Neural crest cell (in vitro differentiated cells): ENCODE measurements around the gene RCN2. TPM values are rescaled to one million over a fixed set of nuclear protein-coding genes. Genes with fewer than 3 reads are reported as not detected.

Experiments used
- DNase-seq: peaks from one replicate; pipeline ENCODE4 v3.0.0; 2021; ENCODE audit warnings: low read depth, mixed read lengths, low spot score
- H3K27ac Mint-ChIP-seq: one replicate; pipeline ENCODE4 v1.8.0; 2021; ENCODE audit warnings: mild to moderate bottlenecking, mixed read lengths; ENCODE audit not compliant: unreplicated experiment
- H3K27me3 Mint-ChIP-seq: 2 replicates; pipeline ENCODE4 v1.8.0; 2021; ENCODE audit warnings: low read depth, mild to moderate bottlenecking, mixed read lengths
- H3K36me3 Mint-ChIP-seq: 2 replicates; pipeline ENCODE4 v1.8.0; 2021; ENCODE audit warnings: low read depth, mild to moderate bottlenecking, mixed read lengths
- H3K4me1 Mint-ChIP-seq: 2 replicates; pipeline ENCODE4 v1.8.0; 2021; ENCODE audit warnings: mixed read lengths
- H3K4me3 Mint-ChIP-seq: one replicate; pipeline ENCODE4 v1.8.0; 2021; ENCODE audit warnings: mild to moderate bottlenecking, mixed read lengths
- H3K9me3 Mint-ChIP-seq: 2 replicates; pipeline ENCODE4 v1.8.0; 2021; ENCODE audit warnings: mixed read lengths
- CTCF ChIP-seq: fragments of 200-600 bp; sonication (generic); conservative IDR thresholded peaks from 2 replicates; pipeline ENCODE4 v1.5.0; 2021; ENCODE audit warnings: antibody characterized with exemption, mild to moderate bottlenecking
- total RNA-seq: library from RNA; stranded (reverse); gene quantifications from 2 replicates; pipeline ENCODE4 v1.2.1, GENCODE V29; 2021

RCN2 gene
- total RNA-seq, 1 donor from 2014 or later, result 159 TPM

GRCh38 chr15:76994971-76995945 lies 63.7 kb downstream of the RCN2 start, which contains the start of gene PSTPIP1:
TSS of gene PSTPIP1 (plus strand) at chr15:76995126. CDS start at chr15:76995574, 448 bp downstream.
- Mint-ChIP-seq H3K27ac (no peak within 1 kb of the TSS), H3K27me3 (no peaks in the 10 kb centered on the region), H3K36me3 (no peaks in the 10 kb centered on the region), H3K4me3 (no peak within 1 kb of the TSS), H3K9me3 (no peaks in the 10 kb centered on the region), H3K4me1 (peaks cover 3% of the 10 kb centered on the region)
- no peak for DNase-seq
- no peak for TF ChIP-seq CTCF

DNA sequence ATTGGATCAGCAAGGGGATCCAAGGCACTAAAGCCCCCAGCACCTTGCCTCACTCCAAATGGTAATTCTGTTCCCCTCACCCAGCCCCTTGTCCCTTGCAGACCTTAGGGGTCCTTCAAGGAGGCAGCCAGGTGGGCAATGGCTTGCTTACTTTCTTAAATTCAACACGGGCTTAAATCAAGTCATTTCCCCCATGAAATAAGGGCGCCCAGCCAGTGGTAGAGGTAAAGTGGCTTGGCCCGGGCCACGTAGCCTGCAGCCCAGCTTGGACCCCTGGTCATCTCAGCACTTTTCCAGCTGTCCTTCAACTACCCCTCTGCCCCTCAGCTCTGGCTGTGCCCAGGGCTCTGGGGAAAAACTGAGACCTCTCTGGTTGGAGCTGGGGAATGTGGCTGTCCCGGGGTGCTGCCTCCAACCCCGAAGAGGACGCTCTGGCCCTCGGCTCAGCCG lies 64.6 kb downstream of the RCN2 start:
- Mint-ChIP-seq H3K9me3 (no peaks in the 10 kb centered on the region), H3K4me1 (no peaks in the 10 kb centered on the region), H3K4me3 (no peak overlapping the region), H3K36me3 (no peaks in the 10 kb centered on the region), H3K27me3 (no peaks in the 10 kb centered on the region), H3K27ac (no peak overlapping the region)
- no peak for TF ChIP-seq CTCF
- DNase-seq, result no peak

- no peak for TF ChIP-seq CTCF
- H3K9me3 Mint-ChIP-seq, result no peaks in the 10 kb centered on the region
- no peaks in the 10 kb centered on the region for H3K36me3 Mint-ChIP-seq
- H3K4me1 Mint-ChIP-seq, result no peaks in the 10 kb centered on the region
- H3K27ac Mint-ChIP-seq, result no peak overlapping the region
- DNase-seq, result no peak
- no peak overlapping the region for H3K4me3 Mint-ChIP-seq
- no peaks in the 10 kb centered on the region for H3K27me3 Mint-ChIP-seq
Observed at GRCh38 chr15:76996526-76997401, 65.2 kb downstream of the RCN2 start.

GRCh38 chr15:76998663-76999285 lies 67.2 kb downstream of the RCN2 start:
- Mint-ChIP-seq H3K36me3 (no peaks in the 10 kb centered on the region), H3K4me3 (no peak overlapping the region), H3K9me3 (no peaks in the 10 kb centered on the region), H3K27me3 (no peaks in the 10 kb centered on the region), H3K4me1 (no peaks in the 10 kb centered on the region), H3K27ac (no peak overlapping the region)
- no peak for TF ChIP-seq CTCF
- DNase-seq, result no peak

DNA sequence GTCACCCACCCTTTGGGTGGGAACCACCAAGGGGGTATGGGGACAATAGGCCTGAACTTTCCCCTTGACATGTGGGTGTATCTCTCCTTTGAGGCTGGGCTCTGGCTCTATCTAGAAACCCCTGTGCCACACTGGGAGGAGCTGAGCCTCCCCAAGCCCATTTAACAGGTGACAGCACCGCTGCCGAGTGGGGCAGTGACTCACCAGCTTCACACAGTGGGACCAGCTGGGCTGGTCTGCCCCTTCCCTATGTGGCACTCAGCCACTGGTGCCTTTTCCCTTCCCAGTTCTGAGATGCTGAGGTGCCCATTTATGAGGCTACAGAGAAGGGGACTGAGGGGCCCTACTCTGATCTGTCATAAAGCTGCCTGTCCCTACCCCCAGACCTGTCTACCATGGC lies 68.4 kb downstream of the RCN2 start:
- Mint-ChIP-seq H3K27me3 (no peaks in the 10 kb centered on the region), H3K27ac (no peak overlapping the region), H3K4me3 (no peak overlapping the region), H3K36me3 (no peaks in the 10 kb centered on the region), H3K9me3 (no peaks in the 10 kb centered on the region), H3K4me1 (no peaks in the 10 kb centered on the region)
- TF ChIP-seq CTCF, result no peak
- DNase-seq, result no peak
